GM15510 (cell line): Measurements from ENCODE around the gene PCDHGA1.
"Not testable (repeated sequence)": the region's sequence is repeated elsewhere in the genome, so short reads cannot be mapped to it uniquely, and the experiment has no call there.

ENCODE experiments used
- POLR2A ChIP-seq: IDR thresholded peaks from 3 replicates; pipeline ENCODE4 v1.6.1; 2011; ENCODE audit warnings: borderline replicate concordance; ENCODE audit not compliant: insufficient read length; ENCODE audit errors: extremely low read depth

Gene PCDHGA1

DNA sequence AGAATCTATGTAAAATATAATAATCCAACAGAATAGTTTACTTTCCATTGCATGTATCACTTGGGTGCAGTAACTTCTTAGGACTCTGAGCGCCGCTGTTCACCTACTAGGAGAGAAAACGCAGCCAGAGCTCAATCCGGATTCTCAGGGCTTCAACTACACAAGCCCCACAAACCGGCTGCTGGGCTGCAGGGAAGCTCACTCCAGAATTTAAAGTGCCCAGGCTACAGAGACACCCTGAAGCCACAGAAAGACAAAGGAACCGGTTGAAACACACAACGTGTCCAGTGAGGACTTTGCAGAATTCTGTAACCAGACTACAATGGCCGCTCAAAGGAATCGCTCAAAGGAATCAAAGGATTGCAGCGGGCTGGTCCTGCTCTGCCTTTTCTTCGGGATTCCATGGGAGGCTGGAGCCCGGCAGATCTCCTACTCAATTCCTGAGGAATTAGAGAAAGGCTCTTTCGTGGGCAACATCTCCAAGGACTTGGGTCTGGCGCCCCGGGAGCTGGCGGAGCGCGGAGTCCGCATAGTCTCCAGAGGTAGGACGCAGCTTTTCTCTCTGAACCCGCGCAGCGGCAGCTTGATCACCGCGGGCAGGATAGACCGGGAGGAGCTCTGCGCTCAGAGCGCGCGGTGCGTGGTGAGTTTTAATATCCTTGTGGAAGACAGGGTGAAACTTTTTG lies 82.7 kb downstream of the PCDHGA1 start, which contains the start of gene PCDHGA10:
Gene PCDHGA10, plus strand, starts transcription at position 134 of the 686 bp plus-strand sequence. Its CDS starts 189 bp downstream, at position 323.
- no peak for TF ChIP-seq POLR2A

DNA sequence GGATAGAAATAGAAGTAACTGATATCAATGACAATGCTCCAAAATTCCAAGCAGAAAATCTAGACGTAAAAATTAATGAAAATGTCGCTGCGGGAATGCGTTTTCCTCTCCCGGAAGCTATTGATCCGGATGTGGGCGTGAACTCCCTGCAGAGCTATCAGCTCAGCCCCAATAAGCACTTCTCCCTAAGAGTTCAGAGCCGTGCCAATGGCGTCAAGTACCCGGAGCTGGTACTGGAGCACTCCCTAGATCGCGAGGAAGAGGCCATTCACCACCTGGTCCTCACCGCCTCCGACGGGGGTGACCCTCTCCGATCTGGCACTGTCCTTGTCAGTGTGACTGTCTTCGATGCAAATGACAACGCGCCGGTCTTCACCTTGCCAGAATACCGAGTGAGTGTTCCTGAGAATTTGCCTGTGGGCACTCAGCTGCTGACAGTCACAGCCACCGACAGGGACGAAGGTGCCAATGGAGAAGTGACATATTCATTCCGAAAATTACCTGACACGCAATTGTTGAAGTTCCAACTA lies 83.3 kb downstream of the PCDHGA1 start:
- TF ChIP-seq POLR2A, result no peak

DNA sequence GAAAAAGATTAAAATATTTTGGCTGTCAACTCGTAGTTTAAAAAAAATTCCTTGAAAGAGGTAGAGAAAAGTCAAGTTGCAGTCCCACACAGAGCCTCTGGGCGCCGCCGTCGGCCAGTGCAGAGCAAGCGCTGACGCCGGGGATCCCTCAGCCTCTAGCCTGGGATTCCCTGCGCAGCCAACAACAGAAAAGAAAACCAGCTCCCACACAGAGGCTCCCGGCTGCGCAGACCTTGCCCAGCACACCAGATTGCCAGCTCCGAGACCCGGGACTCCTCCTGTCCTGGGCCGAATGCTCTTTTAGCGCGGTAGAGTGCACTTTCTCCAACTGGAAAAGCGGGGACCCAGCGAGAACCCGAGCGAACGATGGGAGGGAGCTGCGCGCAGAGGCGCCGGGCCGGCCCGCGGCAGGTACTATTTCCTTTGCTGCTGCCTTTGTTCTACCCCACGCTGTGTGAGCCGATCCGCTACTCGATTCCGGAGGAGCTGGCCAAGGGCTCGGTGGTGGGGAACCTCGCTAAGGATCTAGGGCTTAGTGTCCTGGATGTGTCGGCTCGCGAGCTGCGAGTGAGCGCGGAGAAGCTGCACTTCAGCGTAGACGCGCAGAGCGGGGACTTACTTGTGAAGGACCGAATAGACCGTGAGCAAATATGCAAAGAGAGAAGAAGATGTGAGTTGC lies 87.3 kb downstream of the PCDHGA1 start, which contains the start of gene PCDHGB7:
Gene PCDHGB7, plus strand, starts transcription at position 184 of the 679 bp plus-strand sequence. Its CDS starts 183 bp downstream, at position 367.
- TF ChIP-seq POLR2A, result not testable (repeated sequence)

DNA sequence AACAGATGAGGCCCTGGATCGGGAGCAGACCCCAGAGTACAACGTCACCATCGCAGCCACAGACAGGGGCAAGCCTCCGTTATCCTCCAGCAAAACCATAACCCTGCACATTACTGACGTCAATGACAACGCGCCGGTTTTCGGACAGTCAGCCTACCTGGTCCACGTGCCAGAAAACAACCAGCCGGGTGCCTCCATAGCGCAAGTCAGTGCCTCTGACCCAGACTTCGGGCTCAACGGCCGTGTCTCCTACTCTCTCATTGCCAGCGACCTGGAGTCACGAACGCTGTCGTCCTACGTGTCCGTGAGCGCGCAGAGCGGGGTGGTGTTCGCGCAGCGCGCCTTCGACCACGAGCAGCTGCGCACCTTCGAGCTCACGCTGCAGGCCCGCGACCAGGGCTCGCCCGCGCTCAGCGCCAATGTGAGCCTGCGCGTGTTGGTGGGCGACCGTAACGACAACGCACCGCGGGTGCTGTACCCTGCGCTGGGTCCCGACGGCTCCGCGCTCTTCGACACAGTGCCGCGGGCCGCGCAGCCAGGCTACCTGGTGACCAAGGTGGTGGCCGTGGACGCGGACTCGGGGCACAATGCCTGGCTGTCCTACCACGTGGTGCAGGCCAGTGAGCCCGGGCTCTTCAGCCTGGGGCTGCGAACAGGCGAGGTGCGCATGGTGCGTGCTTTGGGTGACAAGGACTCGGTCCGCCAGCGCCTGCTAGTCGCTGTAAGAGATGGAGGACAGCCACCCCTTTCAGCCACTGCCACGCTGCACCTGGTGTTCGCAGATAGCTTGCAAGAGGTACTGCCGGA lies 89.0 kb downstream of the PCDHGA1 start:
- TF ChIP-seq POLR2A, result no peak

DNA sequence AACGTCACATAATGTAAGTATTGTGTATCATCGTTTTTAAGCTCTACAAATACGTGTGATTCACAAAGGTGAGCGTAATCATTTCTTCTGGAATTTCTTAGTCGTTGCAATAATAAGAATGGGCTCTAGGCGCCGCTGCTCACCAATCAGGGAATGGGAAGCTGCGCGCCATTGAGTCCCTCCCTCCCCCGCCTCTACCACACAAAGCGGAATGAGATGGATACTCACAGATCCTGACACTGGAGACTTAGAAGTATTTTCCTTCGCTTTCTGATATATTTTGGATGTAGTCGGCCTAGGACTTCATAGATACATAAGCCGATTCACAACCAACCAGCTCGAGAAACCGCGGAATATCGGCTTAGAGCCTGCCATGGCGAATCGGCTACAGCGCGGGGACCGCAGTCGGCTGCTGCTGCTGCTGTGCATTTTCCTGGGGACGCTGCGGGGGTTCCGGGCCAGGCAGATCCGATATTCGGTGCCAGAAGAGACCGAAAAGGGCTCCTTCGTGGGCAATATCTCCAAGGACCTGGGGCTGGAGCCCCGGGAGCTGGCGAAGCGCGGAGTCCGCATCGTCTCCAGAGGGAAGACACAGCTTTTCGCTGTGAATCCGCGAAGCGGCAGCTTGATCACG lies 90.7 kb downstream of the PCDHGA1 start, which contains the start of gene PCDHGA11:
Gene PCDHGA11, plus strand, starts transcription at position 197 of the 634 bp plus-strand sequence. Its CDS starts 177 bp downstream, at position 374.
- no peak for TF ChIP-seq POLR2A

DNA sequence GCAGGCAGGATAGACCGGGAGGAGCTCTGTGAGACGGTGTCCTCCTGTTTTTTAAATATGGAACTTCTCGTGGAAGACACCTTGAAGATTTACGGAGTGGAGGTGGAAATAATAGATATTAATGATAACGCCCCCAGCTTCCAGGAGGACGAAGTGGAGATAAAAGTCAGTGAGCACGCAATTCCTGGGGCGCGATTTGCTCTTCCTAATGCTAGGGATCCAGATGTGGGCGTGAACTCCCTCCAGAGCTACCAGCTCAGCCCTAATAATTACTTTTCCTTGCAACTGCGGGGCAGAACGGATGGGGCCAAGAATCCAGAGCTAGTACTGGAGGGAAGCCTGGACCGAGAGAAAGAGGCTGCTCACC lies 91.2 kb downstream of the PCDHGA1 start:
- no peak for TF ChIP-seq POLR2A

DNA sequence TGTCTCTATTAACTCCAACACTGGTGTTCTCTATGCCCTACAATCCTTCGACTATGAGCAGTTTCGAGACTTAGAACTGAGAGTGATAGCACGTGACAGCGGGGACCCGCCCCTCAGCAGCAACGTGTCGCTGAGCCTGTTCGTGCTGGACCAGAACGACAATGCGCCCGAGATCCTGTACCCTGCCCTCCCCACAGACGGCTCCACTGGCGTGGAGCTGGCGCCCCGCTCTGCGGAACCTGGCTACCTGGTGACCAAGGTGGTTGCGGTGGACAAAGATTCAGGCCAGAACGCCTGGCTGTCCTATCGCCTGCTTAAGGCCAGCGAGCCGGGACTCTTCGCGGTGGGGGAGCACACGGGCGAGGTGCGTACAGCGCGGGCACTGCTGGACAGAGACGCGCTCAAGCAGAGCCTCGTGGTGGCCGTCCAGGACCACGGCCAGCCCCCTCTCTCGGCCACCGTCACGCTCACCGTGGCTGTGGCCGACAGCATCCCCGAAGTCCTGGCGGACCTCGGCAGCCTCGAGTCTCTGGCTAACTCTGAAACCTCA lies 92.5 kb downstream of the PCDHGA1 start:
- no peak for TF ChIP-seq POLR2A

DNA sequence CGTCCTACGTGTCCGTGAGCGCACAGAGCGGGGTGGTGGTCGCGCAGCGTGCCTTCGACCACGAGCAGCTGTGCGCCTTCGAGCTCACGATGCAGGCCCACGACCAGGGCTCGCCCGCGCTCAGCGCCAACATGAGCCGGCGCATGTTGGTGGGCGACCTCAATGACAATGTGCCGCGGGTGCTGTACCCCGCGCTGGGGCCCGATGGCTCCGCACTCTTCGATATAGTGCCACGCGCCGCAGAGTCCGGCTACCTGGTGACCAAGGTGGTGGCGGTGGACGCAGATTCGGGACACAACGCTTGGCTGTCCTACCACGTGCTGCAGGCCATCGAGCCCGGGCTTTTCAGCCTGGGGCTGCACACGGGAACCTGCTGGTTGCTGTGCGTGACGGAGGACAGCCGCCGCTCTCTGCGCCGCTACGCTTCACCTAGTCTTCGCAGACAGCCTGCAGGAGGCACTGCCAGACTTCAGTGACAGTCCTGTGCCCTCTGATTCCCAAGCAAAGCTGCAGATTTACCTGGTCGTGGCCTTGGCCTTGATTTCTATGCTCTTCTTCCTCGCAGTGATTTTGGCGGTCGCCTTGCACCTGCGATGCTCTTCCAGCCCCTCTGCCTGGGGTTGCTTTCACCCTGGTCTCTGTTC lies 97.6 kb downstream of the PCDHGA1 start:
- no peak for TF ChIP-seq POLR2A

DNA sequence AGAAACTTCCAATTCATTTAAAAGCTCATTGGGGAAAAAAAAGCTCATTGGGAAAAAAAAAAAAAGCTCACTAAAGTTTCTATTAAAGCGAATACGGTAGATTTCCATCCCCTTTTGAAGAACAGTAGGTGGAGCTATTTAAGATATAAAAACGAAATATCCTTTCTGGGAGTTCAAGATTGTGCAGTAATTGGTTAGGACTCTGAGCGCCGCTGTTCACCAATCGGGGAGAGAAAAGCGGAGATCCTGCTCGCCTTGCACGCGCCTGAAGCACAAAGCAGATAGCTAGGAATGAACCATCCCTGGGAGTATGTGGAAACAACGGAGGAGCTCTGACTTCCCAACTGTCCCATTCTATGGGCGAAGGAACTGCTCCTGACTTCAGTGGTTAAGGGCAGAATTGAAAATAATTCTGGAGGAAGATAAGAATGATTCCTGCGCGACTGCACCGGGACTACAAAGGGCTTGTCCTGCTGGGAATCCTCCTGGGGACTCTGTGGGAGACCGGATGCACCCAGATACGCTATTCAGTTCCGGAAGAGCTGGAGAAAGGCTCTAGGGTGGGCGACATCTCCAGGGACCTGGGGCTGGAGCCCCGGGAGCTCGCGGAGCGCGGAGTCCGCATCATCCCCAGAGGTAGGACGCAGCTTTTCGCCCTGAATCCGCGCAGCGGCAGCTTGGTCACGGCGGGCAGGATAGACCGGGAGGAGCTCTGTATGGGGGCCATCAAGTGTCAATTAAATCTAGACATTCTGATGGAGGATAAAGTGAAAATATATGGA lies 100.2 kb downstream of the PCDHGA1 start, which contains the start of gene PCDHGA12:
Gene PCDHGA12, plus strand, starts transcription at position 176 of the 782 bp plus-strand sequence. Its CDS starts 253 bp downstream, at position 429.
- no peak for TF ChIP-seq POLR2A

DNA sequence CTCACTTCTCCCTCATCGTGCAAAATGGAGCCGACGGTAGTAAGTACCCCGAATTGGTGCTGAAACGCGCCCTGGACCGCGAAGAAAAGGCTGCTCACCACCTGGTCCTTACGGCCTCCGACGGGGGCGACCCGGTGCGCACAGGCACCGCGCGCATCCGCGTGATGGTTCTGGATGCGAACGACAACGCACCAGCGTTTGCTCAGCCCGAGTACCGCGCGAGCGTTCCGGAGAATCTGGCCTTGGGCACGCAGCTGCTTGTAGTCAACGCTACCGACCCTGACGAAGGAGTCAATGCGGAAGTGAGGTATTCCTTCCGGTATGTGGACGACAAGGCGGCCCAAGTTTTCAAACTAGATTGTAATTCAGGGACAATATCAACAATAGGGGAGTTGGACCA lies 101.0 kb downstream of the PCDHGA1 start:
- TF ChIP-seq POLR2A, result no peak

DNA sequence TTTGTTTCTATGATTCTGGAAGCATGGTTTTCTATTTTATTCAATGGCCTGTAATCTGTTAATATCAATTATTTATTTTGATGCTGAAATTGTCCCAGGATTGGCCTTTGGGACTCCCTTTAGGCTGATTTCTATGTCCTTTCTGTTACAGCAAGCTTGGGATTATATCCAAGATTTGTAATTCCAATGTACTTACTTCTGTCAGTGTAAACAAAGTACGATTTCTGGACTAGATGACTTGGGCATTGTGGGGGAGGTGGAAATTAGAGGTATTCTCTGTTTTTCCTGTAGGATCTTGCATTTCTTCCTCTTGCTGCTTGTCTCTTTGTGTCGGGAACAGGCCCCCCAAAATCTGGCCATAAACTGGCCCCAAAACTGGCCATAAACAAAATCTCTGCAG lies 103.7 kb downstream of the PCDHGA1 start:
- no peak for TF ChIP-seq POLR2A

DNA sequence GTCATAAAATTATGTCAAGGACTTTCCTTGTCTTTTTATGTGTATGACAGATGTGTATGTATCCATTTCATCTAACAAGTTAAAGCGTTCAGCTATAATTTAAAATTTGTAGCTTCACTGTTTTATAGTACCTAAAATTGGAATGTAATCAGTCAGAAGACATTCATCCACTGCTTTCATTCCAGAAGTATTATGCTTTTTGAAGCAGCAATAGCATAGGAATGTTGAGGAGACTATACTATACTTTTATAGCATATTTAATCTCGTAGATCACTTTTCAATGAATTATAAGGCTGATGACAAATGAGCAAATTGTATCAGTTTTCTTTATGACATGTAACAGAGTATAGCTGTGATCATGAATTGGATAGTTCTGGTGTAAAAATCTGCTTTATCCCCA lies 106.9 kb downstream of the PCDHGA1 start:
- no peak for TF ChIP-seq POLR2A

DNA sequence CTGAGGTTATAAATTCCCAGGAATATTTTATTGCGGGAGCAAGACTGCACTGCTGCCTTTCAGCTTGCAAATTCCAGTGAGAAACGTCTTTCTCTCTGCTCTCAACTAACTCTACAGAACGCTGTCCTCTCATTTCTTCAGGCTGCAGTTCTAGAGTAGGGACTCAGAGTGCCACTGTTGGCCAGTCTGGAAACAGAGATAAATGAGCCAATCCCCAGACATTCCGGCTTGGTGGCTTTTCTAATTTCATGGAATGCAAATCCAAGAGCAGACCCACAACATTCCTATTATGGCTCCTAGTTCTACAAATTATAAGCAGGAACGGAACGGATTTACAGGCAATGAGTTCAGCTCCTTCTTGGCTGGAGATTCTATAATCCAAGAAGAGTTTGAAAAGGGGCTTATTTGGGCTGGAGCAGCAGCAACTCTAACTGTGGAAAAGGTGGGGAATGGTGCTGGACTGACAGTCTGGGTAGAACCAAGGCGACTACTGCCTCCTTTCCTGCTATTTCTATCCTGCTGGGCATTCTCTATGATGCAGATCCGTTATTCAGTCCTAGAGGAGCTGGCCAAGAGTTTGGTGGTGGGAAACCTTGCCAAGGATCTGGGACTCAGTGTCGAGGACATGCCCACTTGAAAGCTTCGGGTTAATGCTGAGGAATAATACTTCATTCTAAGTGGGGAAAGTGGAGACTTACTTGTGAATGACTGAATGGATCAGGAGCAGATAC lies 109.3 kb downstream of the PCDHGA1 start:
- no peak for TF ChIP-seq POLR2A

DNA sequence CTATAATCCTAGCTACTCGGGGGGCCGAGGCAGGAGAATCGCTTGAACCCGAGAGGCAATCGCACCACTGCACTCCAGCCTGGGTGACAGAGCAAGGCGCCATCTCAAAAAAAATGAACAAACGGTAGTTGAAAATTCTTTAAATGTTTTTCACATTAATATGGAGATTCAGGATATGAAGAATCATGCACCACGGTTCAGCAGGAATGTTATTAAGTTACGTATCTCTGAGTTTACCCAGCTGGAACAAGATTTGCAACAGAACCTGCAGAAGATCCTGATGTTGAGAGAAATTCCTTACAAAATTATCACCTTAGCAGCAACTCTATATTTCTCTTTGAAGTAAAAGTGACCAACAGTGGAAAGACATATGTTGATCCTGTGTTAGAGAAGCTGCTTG lies 110.0 kb downstream of the PCDHGA1 start:
- no peak for TF ChIP-seq POLR2A
